Activated T-cell treated with anti-CD3 and anti-CD28 coated beads, Interleukin-2, amount 50 U/mL, for 72 hours (primary cell): Measurements from ENCODE around the gene OR52L1. TPM values are rescaled to one million over a fixed set of nuclear protein-coding genes. Genes with fewer than 3 reads are reported as not detected.

Source experiments
- ATAC-seq, 2 donors: fragments of 150-1000 bp; cut with Tn5 transposase; replicated peaks in 1 of 2; 2 replicates each; pipeline ENCODE4 v1.10.0; 2021; ENCODE audit warnings: moderate library complexity in 2 of 2, mild to moderate bottlenecking in 1 of 2
- DNase-seq, 2 donors: peaks; one replicate each; pipeline ENCODE4 v3.0.0; 2021 to 2022; ENCODE audit warnings: mixed read lengths in 1 of 2
- H3K27ac Mint-ChIP-seq: one replicate; pipeline ENCODE4 v1.8.0; 2022; ENCODE audit warnings: mild to moderate bottlenecking, moderate library complexity, mixed read lengths
- H3K27me3 Mint-ChIP-seq: one replicate; pipeline ENCODE4 v1.8.0; 2022; ENCODE audit warnings: low read depth, mixed read lengths
- H3K36me3 Mint-ChIP-seq, 2 donors: one replicate each; pipeline ENCODE4 v1.8.0; 2022; ENCODE audit warnings: mixed read lengths in 2 of 2, mild to moderate bottlenecking in 1 of 2; ENCODE audit not compliant: insufficient read depth in 2 of 2
- H3K4me1 Mint-ChIP-seq: one replicate; pipeline ENCODE4 v1.8.0; 2022; ENCODE audit warnings: low read depth, mixed read lengths
- H3K4me3 Mint-ChIP-seq, 2 donors: one replicate each; pipeline ENCODE4 v1.8.0; 2022; ENCODE audit warnings: mild to moderate bottlenecking in 2 of 2, mixed read lengths in 2 of 2, moderate library complexity in 2 of 2
- H3K9me3 Mint-ChIP-seq, 2 donors: one replicate each; pipeline ENCODE4 v1.8.0; 2022; ENCODE audit warnings: mixed read lengths in 2 of 2
- total RNA-seq, 2 donors: library from RNA; stranded (reverse); gene quantifications; one replicate each; pipeline ENCODE4 v1.2.3, GENCODE V29; 2022

OR52L1 gene
- not detected for total RNA-seq

DNA sequence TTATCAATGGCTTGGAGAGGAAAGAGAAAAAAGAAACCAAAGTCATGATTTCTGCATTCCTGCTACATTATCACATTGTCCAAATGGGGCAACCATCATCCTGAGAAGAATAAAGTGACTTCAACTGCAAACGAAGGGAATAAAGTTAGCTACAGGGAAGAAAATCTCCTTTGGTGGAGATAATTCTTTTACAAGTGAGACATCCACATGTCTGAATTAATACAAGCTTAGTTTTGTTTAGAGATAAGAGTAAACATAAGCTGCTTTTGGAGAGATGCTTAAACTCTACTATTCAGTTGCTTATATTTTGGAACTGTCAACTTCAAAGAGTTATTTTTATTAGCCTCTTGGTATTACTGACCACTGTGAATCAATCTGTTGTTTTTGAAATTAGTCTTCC, at the start of gene OR52L1:
TSS of gene OR52L1 (minus strand) at position 101 of the 400 bp plus-strand sequence. CDS start at position 46, 55 bp downstream.
- Mint-ChIP-seq H3K27ac (no peak within 1 kb of the TSS), H3K4me3 (no peak within 1 kb of the TSS), H3K9me3 (peaks cover 2 to 6% of the 10 kb centered on the region in 2 donors), H3K27me3 (peaks cover 26% of the 10 kb centered on the region), H3K36me3 (no peaks in the 10 kb centered on the region), H3K4me1 (no peaks in the 10 kb centered on the region)
- DNase-seq (no peak), ATAC-seq (no peak)

DNA sequence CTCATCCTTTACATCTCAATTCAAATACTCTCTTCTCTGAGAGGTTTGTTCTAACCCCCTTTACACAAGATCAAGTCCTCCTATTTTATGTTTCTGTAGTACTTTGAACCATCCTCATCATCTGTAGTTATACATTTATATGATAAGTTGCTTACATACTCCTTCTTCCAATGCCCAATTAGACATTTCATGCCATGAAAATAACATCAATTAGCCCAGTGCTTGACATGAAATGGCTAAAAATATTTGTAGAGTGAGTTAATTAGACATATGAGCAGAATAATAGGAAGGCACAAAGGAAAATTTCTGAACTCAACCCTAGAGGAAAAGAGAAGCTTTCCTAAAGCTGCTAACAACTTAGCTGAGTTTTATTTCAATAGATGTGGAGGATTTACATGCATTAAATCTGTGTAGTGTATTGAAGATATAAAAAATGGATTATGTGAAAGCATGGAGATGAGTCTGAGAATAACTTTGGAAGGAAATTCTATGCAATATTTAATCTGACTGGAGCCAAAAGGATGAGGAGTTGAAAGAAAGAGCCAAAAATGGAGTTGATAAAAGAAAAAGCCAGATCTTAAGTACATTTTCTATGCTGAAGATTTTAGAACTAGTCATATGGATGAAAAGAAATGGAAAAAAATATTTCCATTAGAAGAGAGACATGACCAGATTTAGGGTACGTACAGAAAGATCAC, 44.1 kb upstream of the OR52L1 start, which contains the start of gene OR56A1:
TSS of gene OR56A1 (minus strand) at position 51 of the 698 bp plus-strand sequence. CDS start 3,066 bp downstream, outside the sequence.
- no peak for ATAC-seq

DNA sequence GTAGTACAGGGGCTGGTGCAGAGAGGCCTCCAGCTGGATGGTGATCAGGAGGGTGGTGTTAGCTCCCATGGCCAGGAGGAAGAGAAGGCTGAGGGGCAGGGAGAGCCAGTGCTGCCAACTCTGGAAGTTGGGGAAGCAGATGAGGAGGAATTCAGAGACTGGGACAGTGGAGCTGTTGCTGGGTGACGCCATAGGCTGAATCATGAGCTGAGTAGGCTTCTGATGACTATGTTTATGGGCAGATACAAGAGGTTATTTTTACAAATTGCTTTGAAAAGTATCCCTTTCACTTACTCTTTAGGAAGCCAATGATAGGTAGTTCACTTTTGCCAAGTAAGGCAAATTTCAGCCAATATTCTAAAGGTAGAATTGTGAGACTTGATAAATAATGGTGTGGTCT, 40.7 kb upstream of the OR52L1 start:
- H3K4me1 Mint-ChIP-seq, result no peaks in the 10 kb centered on the region
- DNase-seq, result no peak
- H3K9me3 Mint-ChIP-seq, result no peaks in the 10 kb centered on the region
- H3K4me3 Mint-ChIP-seq, result no peak overlapping the region
- ATAC-seq, result no peak
- peaks cover 10% of the 10 kb centered on the region for H3K27me3 Mint-ChIP-seq
- H3K36me3 Mint-ChIP-seq, result no peaks in the 10 kb centered on the region
- H3K27ac Mint-ChIP-seq, result no peak overlapping the region

More for the DNA sequence above, 44.1 kb upstream of the OR52L1 start, which contains the start of gene OR56A1:
- peaks cover 11% of the 10 kb centered on the region for H3K27me3 Mint-ChIP-seq
- no peak within 1 kb of the TSS for H3K27ac Mint-ChIP-seq
- no peak within 1 kb of the TSS for H3K4me3 Mint-ChIP-seq
- no peaks in the 10 kb centered on the region for H3K36me3 Mint-ChIP-seq
- no peak for DNase-seq
- H3K9me3 Mint-ChIP-seq, result no peaks in the 10 kb centered on the region
- no peaks in the 10 kb centered on the region for H3K4me1 Mint-ChIP-seq

GRCh38 chr11:6025056-6025455, 38.3 kb upstream of the OR52L1 start:
- H3K27me3 Mint-ChIP-seq, result peaks cover 17% of the 10 kb centered on the region
- ATAC-seq (no peak), DNase-seq (no peak)
- no peaks in the 10 kb centered on the region for H3K9me3 Mint-ChIP-seq
- H3K4me3 Mint-ChIP-seq, result no peak overlapping the region
- H3K27ac Mint-ChIP-seq, result no peak overlapping the region
- H3K4me1 Mint-ChIP-seq, result no peaks in the 10 kb centered on the region
- H3K36me3 Mint-ChIP-seq, result no peaks in the 10 kb centered on the region

DNA sequence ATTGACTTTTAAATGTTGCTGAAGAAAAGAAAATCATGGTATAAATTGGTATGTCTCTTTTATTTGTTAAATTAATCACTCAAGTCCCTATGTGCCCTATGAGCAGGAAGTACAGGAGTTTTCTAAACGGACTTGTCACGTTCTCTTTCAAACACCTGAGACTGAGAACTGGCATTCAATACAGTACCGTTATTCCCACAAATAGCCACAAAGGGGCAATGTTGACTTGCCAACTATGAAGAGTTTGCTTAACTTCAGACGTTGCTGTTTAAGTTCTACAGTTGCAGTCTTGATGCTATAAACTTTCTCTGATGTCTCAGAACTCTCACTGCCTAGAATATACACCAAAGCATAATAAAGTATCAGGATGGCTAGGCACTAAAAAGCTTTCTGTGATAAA, 36.2 kb upstream of the OR52L1 start:
- peak; percentile 10 to 23 for DNase-seq
- peak; percentile 55 to 69 for ATAC-seq
- H3K27me3 Mint-ChIP-seq, result peaks cover 23% of the 10 kb centered on the region
- no peaks in the 10 kb centered on the region for H3K4me1 Mint-ChIP-seq
- no peak overlapping the region for H3K4me3 Mint-ChIP-seq
- H3K36me3 Mint-ChIP-seq, result no peaks in the 10 kb centered on the region
- no peak overlapping the region for H3K27ac Mint-ChIP-seq
- H3K9me3 Mint-ChIP-seq, result no peaks in the 10 kb centered on the region

DNA sequence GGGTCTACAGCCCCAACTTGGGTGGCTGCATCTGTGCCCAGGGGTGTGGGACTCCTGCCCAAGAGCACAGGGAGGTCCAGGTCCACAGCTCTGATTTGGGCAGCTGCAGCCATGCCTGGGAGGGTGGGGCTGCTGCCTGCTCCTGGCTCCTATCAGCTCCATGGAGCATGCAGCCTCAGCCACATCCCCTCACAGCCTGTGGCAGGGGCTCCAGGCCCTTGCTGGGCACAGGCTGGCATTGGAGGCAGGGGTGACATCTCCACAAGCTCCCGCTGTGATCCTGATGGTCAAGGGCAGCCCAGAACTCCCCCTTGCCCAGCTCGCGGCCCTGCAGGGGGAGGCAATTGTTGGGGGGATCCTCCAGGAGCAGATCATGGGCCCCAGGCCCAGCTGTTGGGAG, 26.3 kb upstream of the OR52L1 start:
- Mint-ChIP-seq H3K9me3 (peaks cover 0 to 2% of the 10 kb centered on the region in 2 donors), H3K36me3 (no peaks in the 10 kb centered on the region), H3K4me3 (no peak overlapping the region), H3K27me3 (peaks cover 19% of the 10 kb centered on the region), H3K4me1 (no peaks in the 10 kb centered on the region), H3K27ac (no peak overlapping the region)
- ATAC-seq, result no peak
- no peak for DNase-seq

GRCh38 chr11:6012035-6012668, 25.4 kb upstream of the OR52L1 start:
- DNase-seq (no peak), ATAC-seq (no peak)
- Mint-ChIP-seq H3K36me3 (no peaks in the 10 kb centered on the region), H3K9me3 (no peaks in the 10 kb centered on the region), H3K27me3 (peaks cover 19% of the 10 kb centered on the region), H3K4me3 (no peak overlapping the region), H3K27ac (no peak overlapping the region), H3K4me1 (no peaks in the 10 kb centered on the region)

DNA sequence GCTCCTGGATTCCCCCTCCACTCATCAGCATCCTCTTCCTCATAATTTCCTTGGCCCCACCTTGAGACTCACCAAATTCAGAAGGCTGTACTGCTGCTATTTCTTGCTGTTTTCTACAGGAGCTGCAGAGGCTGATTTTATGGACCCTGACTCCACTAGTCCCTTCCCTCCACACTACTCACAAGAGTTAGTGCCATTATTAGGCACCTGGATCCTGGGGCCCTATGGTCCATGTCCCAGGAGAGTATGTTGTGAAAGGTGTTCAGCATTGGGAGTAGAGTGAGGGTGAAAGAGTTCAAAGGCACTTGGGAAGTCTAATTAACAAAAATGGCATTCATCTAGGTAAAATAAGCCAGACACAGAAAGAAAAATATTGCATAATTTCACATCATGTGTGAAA, 20.1 kb upstream of the OR52L1 start, which contains the start of gene OR56A4:
TSS of gene OR56A4 (minus strand) at position 101 of the 400 bp plus-strand sequence. CDS start 3,954 bp downstream, outside the sequence.
- Mint-ChIP-seq H3K36me3 (no peaks in the 10 kb centered on the region), H3K27me3 (peaks cover 27% of the 10 kb centered on the region), H3K9me3 (no peaks in the 10 kb centered on the region), H3K4me1 (no peaks in the 10 kb centered on the region), H3K4me3 (no peak within 1 kb of the TSS), H3K27ac (no peak within 1 kb of the TSS)
- ATAC-seq, result no peak
- DNase-seq, result no peak

DNA sequence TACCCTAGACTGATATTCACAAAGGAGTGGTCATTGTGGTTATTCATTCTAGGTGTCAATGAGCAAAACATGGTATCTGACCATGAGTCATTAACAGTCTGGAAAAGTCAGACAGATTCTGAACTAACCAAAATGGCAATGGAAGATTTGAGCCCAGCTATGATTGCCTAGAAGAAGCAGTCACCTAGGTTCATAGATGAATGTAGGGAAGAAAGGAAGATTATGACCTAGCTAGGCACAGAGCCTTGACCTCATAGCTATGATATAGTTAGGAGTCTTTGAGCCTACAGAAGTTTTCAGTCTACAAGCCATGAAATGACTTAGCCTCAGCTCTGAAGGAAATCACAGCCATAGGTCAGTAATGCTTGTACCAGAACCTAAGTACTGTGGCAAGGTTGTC, 19.6 kb upstream of the OR52L1 start:
- no peaks in the 10 kb centered on the region for H3K36me3 Mint-ChIP-seq
- ATAC-seq (peak in 1 of 2 donors; percentile 25), DNase-seq (no peak)
- H3K27me3 Mint-ChIP-seq, result peaks cover 22% of the 10 kb centered on the region
- no peak overlapping the region for H3K27ac Mint-ChIP-seq
- H3K4me3 Mint-ChIP-seq, result no peak overlapping the region
- H3K9me3 Mint-ChIP-seq, result no peaks in the 10 kb centered on the region
- no peaks in the 10 kb centered on the region for H3K4me1 Mint-ChIP-seq

- Mint-ChIP-seq H3K27ac (no peak overlapping the region), H3K36me3 (no peaks in the 10 kb centered on the region), H3K9me3 (peaks cover 0 to 2% of the 10 kb centered on the region in 2 donors), H3K4me3 (no peak overlapping the region), H3K27me3 (peaks cover 9% of the 10 kb centered on the region), H3K4me1 (no peaks in the 10 kb centered on the region)
- ATAC-seq, result no peak
- DNase-seq, result no peak
Observed at GRCh38 chr11:6002202-6002699, 15.5 kb upstream of the OR52L1 start.

DNA sequence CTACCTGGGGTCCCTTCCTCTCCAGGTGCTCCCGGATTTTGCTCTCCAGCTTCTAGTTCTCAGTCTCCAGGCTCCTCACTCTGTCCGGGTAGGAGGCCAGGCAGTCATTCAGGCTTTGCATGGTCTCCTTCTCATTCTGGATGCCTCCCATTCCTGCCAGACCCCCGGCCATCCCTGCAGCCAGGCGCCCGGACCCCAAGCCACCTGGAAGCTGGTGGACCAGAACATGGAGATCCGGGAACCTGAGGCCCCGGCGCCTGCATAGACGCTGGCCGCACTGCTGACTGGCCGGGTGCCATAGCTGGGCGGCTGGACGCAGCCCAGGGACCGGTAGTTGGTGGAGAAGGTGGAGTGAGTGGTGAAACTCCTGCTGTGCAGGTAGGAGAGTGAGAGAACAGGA, 8.0 kb upstream of the OR52L1 start:
- H3K4me3 Mint-ChIP-seq, result no peak overlapping the region
- no peaks in the 10 kb centered on the region for H3K4me1 Mint-ChIP-seq
- ATAC-seq (no peak), DNase-seq (no peak)
- peaks cover 5% of the 10 kb centered on the region for H3K27me3 Mint-ChIP-seq
- H3K27ac Mint-ChIP-seq, result no peak overlapping the region
- peaks cover 0 to 2% of the 10 kb centered on the region in 2 donors for H3K9me3 Mint-ChIP-seq
- no peaks in the 10 kb centered on the region for H3K36me3 Mint-ChIP-seq

DNA sequence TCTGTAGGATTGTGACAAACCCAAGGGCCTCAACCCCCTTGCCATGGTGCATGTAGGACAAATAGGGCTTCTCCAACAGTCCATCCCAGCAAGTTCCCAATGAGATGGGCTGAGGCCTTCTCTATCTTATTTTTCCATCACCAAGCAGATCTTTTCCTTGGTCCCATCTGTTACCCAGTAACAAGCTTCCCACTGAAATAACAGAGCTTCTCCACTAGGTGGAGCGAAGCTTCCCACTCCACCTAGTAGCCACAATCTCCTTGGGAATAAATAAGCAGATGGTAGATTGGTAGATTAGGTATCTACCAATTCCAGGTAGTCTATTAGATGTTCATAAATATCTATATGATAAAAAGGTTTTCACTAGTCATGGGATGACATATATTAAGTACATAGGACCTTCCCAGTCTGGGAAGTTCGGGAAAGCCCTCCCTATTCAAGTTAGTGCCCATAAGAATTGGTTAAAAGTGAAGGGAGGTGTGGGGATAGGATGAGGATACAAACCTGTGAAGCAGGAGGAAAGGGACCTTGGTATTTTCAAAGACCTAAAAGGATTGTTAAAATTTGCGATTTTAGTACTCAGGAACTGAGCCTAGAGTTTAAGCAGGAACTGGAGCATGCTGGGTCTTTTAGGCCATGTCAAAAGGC, 5.9 kb upstream of the OR52L1 start:
- Mint-ChIP-seq H3K36me3 (no peaks in the 10 kb centered on the region), H3K4me1 (no peaks in the 10 kb centered on the region), H3K27me3 (peaks cover 5% of the 10 kb centered on the region), H3K9me3 (no peaks in the 10 kb centered on the region), H3K4me3 (no peak overlapping the region), H3K27ac (no peak overlapping the region)
- no peak for DNase-seq
- ATAC-seq, result no peak

DNA sequence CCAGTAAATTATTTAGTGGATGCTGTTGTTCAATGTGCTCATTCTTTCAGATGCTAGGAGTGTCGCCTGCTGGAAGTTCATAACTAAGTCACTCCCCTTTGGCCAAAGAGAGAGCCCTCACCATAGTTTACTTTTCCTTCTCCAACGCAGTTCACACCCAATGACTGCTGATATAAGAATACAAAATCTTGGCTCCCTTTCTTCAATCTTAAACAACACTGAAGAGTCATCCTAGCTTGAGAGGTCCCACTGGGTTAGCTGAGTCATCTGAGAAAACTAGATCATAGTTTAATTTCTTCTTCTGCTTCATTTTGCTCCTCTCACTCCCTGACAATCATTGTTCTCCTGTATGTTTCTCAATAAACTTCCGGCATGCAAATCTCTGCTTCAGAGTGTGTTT, 5.4 kb upstream of the OR52L1 start:
- Mint-ChIP-seq H3K9me3 (no peaks in the 10 kb centered on the region), H3K27ac (no peak overlapping the region), H3K27me3 (peaks cover 5% of the 10 kb centered on the region), H3K36me3 (no peaks in the 10 kb centered on the region), H3K4me3 (no peak overlapping the region), H3K4me1 (no peaks in the 10 kb centered on the region)
- no peak for ATAC-seq
- no peak for DNase-seq
